BJ (cell line): ENCODE measurements around the gene TMEM145. TPM values are rescaled to one million over a fixed set of nuclear protein-coding genes. Genes with fewer than 3 reads are reported as not detected.

Source experiments
- CTCF ChIA-PET: fragments of 350-600 bp; formaldehyde crosslinking; extraction: SDS; loops from one replicate; lab custom pipeline; 2021; ENCODE audit warnings: antibody characterized with exemption, inconsistent platforms; lab: Yijun Ruan, JAX
- POLR2A ChIA-PET: fragments of 300-600 bp; sonication (Branson Sonifier 250); formaldehyde crosslinking; extraction: SDS; loops from one replicate; lab custom pipeline; 2021; ENCODE audit warnings: antibody characterized with exemption; lab: Charles Lee
- DNase-seq: peaks from one replicate; pipeline ENCODE4 v3.0.0-alpha.2; 2011; ENCODE audit warnings: low read depth
- H3K27me3 ChIP-seq: 2 replicates; pipeline ENCODE4 v1.6.0; 2011; ENCODE audit warnings: low read length; ENCODE audit not compliant: control insufficient read depth, insufficient read depth
- H3K36me3 ChIP-seq: 2 replicates; pipeline ENCODE4 v1.5.1; 2011; ENCODE audit warnings: low read length; ENCODE audit not compliant: control insufficient read depth, insufficient read depth
- H3K4me3 ChIP-seq: 2 replicates; pipeline ENCODE4 v1.5.1; 2011; ENCODE audit warnings: low read depth, mild to moderate bottlenecking, control low read depth, low read length
- polyA plus RNA-seq: library from polyadenylated mRNA; depleted of rRNA; stranded (reverse); fragments of >200 nt; gene quantifications from 2 replicates; pipeline ENCODE4 v1.2.3, GENCODE V29; 2011
- TF ChIP-seq, protein P1 (sequence below): IDR thresholded peaks from 2 replicates; pipeline ENCODE4 v1.5.1; 2011; ENCODE audit warnings: low read depth, mild to moderate bottlenecking, control low read depth, inconsistent platforms, low read length, moderate library complexity; ENCODE audit not compliant: insufficient read depth

The TMEM145 gene
- polyA plus RNA-seq, 1 experiment = 0.07 TPM

DNA sequence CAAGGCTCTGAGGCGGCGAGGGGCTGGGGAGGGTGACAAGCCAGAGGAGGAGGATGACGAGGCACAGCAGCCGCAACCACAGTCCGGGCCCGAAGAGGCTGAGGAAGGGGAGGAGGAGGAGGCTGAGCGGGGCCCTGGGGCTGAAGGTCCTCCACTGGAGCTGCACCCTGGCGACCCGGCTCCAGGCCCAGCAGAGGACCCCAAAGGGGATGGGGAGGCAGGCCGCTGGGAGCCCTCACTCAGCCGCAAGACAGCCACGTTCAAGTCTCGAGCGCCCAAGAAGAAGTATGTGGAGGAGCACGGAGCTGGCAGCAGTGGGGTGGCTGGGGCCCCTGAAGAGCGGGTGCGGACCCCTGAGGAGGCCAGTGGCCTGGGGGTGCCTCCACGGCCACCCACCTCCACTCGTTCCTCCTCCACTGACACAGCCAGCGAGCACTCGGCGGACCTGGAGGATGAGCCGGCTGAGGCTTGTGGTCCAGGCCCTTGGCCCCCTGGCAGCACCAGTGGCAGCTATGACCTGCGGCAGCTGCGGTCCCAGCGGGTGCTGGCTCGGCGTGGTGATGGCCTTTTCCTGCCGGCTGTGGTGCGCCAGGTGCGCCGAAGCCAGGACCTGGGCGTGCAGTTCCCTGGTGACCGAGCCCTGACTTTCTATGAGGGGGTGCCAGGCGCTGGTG lies 41.1 kb upstream of the TMEM145 start:
- no peak for DNase-seq
- TF ChIP-seq, protein P1, sequence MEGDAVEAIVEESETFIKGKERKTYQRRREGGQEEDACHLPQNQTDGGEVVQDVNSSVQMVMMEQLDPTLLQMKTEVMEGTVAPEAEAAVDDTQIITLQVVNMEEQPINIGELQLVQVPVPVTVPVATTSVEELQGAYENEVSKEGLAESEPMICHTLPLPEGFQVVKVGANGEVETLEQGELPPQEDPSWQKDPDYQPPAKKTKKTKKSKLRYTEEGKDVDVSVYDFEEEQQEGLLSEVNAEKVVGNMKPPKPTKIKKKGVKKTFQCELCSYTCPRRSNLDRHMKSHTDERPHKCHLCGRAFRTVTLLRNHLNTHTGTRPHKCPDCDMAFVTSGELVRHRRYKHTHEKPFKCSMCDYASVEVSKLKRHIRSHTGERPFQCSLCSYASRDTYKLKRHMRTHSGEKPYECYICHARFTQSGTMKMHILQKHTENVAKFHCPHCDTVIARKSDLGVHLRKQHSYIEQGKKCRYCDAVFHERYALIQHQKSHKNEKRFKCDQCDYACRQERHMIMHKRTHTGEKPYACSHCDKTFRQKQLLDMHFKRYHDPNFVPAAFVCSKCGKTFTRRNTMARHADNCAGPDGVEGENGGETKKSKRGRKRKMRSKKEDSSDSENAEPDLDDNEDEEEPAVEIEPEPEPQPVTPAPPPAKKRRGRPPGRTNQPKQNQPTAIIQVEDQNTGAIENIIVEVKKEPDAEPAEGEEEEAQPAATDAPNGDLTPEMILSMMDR = no peak
- CTCF ChIA-PET = interaction anchor here (4.2 kb wide), 1 partner anchor 26 kb away, joined by 20 read pairs; no protein-coding TSS in a partner anchor
- POLR2A ChIA-PET = no interaction called here
- no peak overlapping the region for H3K4me3 ChIP-seq
- no peaks in the 10 kb centered on the region for H3K27me3 ChIP-seq
- H3K36me3 ChIP-seq = peaks cover 22% of the 10 kb centered on the region

DNA sequence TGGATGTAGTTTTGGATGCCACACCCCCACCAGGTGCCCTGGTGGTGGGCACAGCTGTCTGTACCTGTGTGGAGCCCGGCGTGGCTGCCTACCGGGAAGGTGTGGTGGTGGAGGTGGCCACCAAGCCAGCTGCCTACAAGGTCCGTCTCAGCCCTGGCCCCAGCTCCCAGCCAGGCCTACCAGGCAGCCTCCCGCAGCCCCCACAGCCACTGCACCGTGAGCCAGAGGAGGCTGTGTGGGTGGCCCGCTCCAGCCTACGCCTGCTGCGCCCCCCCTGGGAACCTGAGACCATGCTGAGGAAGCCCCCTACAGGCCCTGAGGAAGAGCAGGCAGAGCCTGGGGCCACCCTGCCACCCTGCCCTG lies 40.6 kb upstream of the TMEM145 start:
- no peaks in the 10 kb centered on the region for H3K27me3 ChIP-seq
- TF ChIP-seq, protein P1 = no peak
- DNase-seq = no peak
- ChIA-PET POLR2A (no interaction called here), CTCF (interaction anchor here (4.2 kb wide), 1 partner anchor 26 kb away, joined by 20 read pairs; no protein-coding TSS in a partner anchor)
- H3K4me3 ChIP-seq = no peak overlapping the region
- peaks cover 22% of the 10 kb centered on the region for H3K36me3 ChIP-seq

DNA sequence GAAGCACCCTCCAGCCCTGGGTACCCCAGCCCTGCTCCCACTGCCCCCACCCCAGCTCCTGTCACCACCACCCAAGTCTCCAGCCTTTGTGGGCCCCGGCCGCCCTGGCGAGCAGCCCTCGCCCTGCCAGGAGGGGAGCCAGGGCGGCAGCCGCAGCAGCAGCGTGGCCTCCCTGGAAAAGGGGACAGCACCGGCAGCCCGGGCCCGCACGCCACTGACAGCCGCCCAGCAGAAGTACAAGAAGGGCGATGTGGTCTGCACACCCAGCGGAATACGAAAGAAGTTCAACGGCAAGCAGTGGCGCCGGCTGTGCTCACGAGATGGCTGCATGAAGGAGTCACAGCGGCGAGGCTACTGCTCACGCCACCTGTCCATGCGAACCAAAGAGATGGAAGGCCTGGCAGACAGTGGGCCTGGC lies 40.1 kb upstream of the TMEM145 start:
- no peak for DNase-seq
- H3K27me3 ChIP-seq = no peaks in the 10 kb centered on the region
- ChIA-PET CTCF (interaction anchor here (4.2 kb wide), 1 partner anchor 27 kb away, joined by 20 read pairs; no protein-coding TSS in a partner anchor), POLR2A (no interaction called here)
- TF ChIP-seq, protein P1 = no peak
- H3K36me3 ChIP-seq = peaks cover 22% of the 10 kb centered on the region
- H3K4me3 ChIP-seq = no peak overlapping the region

DNA sequence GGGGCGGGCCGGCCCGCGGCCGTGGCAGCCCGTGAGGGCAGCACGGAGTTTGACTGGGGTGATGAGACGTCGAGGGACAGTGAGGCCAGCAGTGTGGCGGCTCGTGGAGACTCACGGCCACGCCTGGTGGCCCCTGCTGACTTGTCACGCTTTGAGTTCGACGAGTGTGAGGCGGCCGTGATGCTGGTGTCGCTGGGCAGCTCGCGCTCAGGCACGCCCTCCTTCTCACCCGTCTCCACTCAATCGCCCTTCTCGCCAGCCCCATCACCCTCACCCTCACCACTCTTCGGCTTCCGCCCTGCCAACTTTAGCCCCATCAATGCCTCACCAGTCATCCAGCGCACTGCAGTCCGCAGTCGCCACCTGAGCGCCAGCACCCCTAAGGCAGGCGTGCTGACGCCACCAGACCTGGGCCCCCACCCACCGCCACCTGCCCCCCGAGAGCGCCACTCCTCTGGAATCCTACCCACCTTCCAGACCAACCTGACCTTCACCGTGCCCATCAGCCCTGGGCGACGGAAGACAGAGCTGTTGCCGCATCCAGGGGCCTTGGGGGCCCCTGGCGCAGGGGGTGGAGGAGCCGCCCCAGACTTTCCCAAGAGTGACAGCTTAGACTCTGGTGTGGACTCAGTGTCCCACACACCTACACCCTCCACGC lies 39.6 kb upstream of the TMEM145 start:
- POLR2A ChIA-PET = no interaction called here
- TF ChIP-seq, protein P1 = no peak
- CTCF ChIA-PET = no interaction called here
- no peak overlapping the region for H3K4me3 ChIP-seq
- peaks cover 22% of the 10 kb centered on the region for H3K36me3 ChIP-seq
- DNase-seq = no peak
- H3K27me3 ChIP-seq = no peaks in the 10 kb centered on the region

DNA sequence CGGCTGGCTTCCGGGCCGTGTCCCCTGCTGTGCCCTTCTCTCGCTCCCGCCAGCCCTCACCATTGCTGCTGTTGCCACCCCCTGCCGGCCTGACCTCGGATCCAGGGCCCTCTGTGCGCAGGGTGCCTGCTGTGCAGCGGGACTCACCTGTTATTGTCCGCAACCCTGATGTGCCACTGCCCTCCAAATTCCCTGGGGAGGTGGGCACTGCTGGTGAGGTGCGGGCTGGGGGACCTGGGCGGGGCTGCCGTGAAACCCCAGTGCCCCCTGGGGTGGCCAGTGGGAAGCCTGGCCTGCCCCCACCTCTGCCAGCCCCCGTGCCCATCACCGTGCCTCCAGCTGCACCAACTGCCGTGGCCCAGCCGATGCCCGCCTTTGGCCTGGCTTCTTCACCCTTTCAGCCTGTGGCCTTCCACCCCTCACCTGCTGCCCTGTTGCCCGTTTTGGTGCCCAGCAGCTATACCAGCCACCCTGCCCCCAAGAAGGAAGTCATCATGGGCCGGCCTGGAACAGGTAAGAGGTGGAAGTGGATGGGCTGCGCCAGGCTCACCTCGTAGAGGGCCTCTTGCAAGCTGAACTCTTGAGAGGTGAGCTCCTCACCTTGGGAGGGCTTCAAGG lies 38.9 kb upstream of the TMEM145 start:
- POLR2A ChIA-PET = no interaction called here
- CTCF ChIA-PET = interaction anchor here (0.9 to 1.6 kb wide), 3 partner anchors 11 to 198 kb away, joined by 3 to 6 read pairs (median 3); partner anchors contain the start of gene ZNF574
- TF ChIP-seq, protein P1 = no peak

More for the DNA sequence above, 38.9 kb upstream of the TMEM145 start:
- H3K36me3 ChIP-seq = peaks cover 22% of the 10 kb centered on the region
- no peak overlapping the region for H3K4me3 ChIP-seq
- no peaks in the 10 kb centered on the region for H3K27me3 ChIP-seq
- no peak for DNase-seq
